ENCODE measurements around the gene NOTCH4. TPM values are rescaled to one million over a fixed set of nuclear protein-coding genes. Genes with fewer than 3 reads are reported as not detected.

NOTCH4 gene
- total and polyA plus RNA-seq, 9 of the 15 experiments (the other 6 are each of a cell fraction or from before 2014, with no cell fraction given), result 0.24 to 4.3 (median 1.7) TPM

DNA sequence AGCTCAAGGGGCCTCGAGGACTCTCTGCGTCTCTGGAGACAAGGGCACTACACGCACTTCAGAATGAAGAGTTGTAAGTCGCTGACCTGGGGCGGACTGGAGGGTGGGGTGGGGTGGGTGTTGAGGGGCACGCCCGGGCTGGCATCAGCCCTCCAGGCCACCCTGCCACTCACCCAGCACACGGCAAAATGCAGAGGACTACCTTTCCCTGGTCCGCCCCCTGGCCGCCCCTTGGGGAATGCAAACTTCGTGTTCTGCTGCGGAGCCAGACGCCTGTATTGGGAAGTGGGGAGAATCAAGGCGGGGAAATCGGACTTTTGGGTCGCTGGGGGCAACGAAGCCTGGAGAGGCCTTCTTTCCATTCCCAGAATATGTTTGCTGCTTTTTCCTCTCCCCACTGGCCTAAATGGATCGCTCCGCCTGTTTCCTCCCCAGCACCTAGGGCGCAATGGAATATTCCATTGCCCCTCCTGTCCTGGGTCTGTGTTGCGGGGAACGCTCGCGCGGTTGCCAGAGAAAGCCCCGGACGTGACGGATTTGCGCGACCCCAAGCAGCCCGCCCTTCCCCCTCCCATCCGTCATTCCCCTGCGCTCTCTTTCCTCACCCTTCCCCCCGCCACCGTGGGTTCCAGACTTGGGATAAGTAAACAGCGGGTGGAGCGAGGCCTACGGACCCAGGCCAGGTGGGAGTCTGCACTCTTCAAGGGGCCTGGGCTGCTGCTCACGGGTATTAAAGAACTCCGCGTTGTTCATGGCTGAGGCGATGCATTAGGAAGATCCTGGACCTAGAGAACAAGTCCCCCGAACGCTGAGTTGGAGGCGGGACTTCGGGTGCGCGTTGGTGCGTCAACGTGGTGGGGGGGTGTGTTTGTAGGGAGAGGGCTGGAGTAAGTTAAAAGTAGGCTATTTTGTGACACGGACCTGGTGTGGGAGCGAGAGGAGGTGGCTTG, 70.0 kb downstream of the NOTCH4 start, which contains the start of gene PPT2 (continued):
- TF ChIP-seq PRDM10 (IDR thresholded peaks at IDR 0.05; ENCODE audit: partially characterized antibody) (peak; percentile 99), NR3C1 (CRISPR knock-in tag; IDR thresholded peaks at IDR 0.05) (no peak), TEAD1 (CRISPR knock-in tag; IDR thresholded peaks at IDR 0.05) (0 out of 4 replicates have a peak, but pooled peaks of 1 of the 2 experiments have one; percentile 48), ZNF121 (CRISPR knock-in tag; conservative IDR thresholded peaks at IDR 0.05) (no peak), ZFP30 (CRISPR knock-in tag; IDR thresholded peaks at IDR 0.05; ENCODE audit: borderline replicate concordance) (no peak), ZNF318 (IDR thresholded peaks at IDR 0.05; ENCODE audit: borderline replicate concordance in 1 of 2, low read depth in 1 of 2) (no peak), HMG20B (CRISPR knock-in tag; IDR thresholded peaks at IDR 0.05) (no peak), ERF (CRISPR knock-in tag; IDR thresholded peaks at IDR 0.05) (no peak), KLF16 (IDR thresholded peaks at IDR 0.05) (no peak), SMAD3 (CRISPR knock-in tag; conservative IDR thresholded peaks at IDR 0.05) (no peak)
- TF ChIP-seq, protein P1, sequence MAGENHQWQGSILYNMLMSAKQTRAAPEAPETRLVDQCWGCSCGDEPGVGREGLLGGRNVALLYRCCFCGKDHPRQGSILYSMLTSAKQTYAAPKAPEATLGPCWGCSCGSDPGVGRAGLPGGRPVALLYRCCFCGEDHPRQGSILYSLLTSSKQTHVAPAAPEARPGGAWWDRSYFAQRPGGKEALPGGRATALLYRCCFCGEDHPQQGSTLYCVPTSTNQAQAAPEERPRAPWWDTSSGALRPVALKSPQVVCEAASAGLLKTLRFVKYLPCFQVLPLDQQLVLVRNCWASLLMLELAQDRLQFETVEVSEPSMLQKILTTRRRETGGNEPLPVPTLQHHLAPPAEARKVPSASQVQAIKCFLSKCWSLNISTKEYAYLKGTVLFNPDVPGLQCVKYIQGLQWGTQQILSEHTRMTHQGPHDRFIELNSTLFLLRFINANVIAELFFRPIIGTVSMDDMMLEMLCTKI (IDR thresholded peaks at IDR 0.05; ENCODE audit: partially characterized antibody), result no peak

All from K562 (cell line).